GM12878 (cell line): ENCODE data around the gene RBM15. TPM values are rescaled to one million over a fixed set of nuclear protein-coding genes. Genes with fewer than 3 reads are reported as not detected.

Experiments used
- ATAC-seq: fragments of 200-7000 bp; cut with Tn5 transposase; 3 replicates; pipeline ENCODE4 v1.9.1; 2020; ENCODE audit warnings: mild to moderate bottlenecking, moderate library complexity
- BruUV-seq: library from RNA; stranded (reverse); fragments of 400-500 nt; replicated peaks from 2 replicates; lab custom pipeline; 2021; lab: Mats Ljungman, UMichigan
- CTCF ChIA-PET: fragments of 300-600 bp; sonication (Branson Sonifier 250); formaldehyde crosslinking; extraction: SDS; loops from one replicate; lab custom pipeline; 2021; ENCODE audit warnings: inconsistent platforms; lab: Yijun Ruan, JAX
- POLR2A ChIA-PET: fragments of 350-600 bp; formaldehyde crosslinking; extraction: SDS; loops from one replicate; lab custom pipeline; 2021; ENCODE audit warnings: inconsistent platforms; lab: Charles Lee
- RAD21 ChIA-PET: fragments of 300-600 bp; sonication (Branson Sonifier 250); formaldehyde crosslinking; loops from one replicate; lab custom pipeline; 2023; ENCODE audit warnings: antibody characterized with exemption; ENCODE audit not compliant: unreplicated experiment; lab: Charles Lee
- SMC1A ChIA-PET: fragments of 300-600 bp; sonication (Branson Sonifier 250); formaldehyde crosslinking; loops from one replicate; lab custom pipeline; 2023; ENCODE audit not compliant: unreplicated experiment, uncharacterized antibody; lab: Charles Lee
- DNase-seq: peaks from one replicate; pipeline ENCODE4 v3.0.0-alpha.2; 2011; ENCODE audit warnings: low read depth, low spot score
- FAIRE-seq: peaks from 3 replicates; lab custom pipeline; 2011; peaks lifted over from hg19 to GRCh38; lab: Jason Lieb, UNC
- H2AFZ ChIP-seq: 2 replicates; pipeline ENCODE4 v1.6.0; 2011; ENCODE audit warnings: low read depth, low read length, control low read depth; ENCODE audit not compliant: control insufficient read depth
- H3K27ac ChIP-seq: 2 replicates; pipeline ENCODE4 v1.5.1; 2011; ENCODE audit warnings: control low read depth; ENCODE audit not compliant: control insufficient read depth, insufficient read depth
- H3K27me3 ChIP-seq, 2 experiments: replicated peaks in 1 of 2; 2 replicates each; pipeline versions ENCODE4 v1.6.0 to v1.6.1; 2011; ENCODE audit warnings: low read length in 1 of 2; ENCODE audit not compliant: control insufficient read depth in 2 of 2, insufficient read depth in 2 of 2
- H3K36me3 ChIP-seq, 2 experiments: 2 replicates each; pipeline ENCODE4 v1.5.1; 2011; ENCODE audit warnings: low read length in 1 of 2; ENCODE audit not compliant: control insufficient read depth in 2 of 2, insufficient read depth in 2 of 2
- H3K4me1 ChIP-seq: 2 replicates; pipeline ENCODE4 v1.6.1; 2011; ENCODE audit warnings: mild to moderate bottlenecking, low read length, moderate library complexity, mixed read lengths; ENCODE audit not compliant: control insufficient read depth, insufficient read depth
- H3K4me2 ChIP-seq: 2 replicates; pipeline ENCODE4 v1.6.0; 2011; ENCODE audit warnings: control low read depth; ENCODE audit not compliant: control insufficient read depth, insufficient read depth
- H3K4me3 ChIP-seq: fragments of 200-600 bp; sonication (generic); 2 replicates; pipeline ENCODE4 v1.5.1; 2016
- H3K79me2 ChIP-seq: 2 replicates; pipeline ENCODE4 v1.6.0; 2011; ENCODE audit warnings: low read length; ENCODE audit not compliant: control insufficient read depth, insufficient read depth
- H3K9ac ChIP-seq: 2 replicates; pipeline ENCODE4 v1.8.0; 2011; ENCODE audit warnings: low read length, control low read depth, mixed read lengths; ENCODE audit not compliant: control insufficient read depth, insufficient read depth
- H3K9me3 ChIP-seq: replicated peaks from 3 replicates; pipeline ENCODE4 v1.5.1; 2011; ENCODE audit warnings: mild to moderate bottlenecking, low read length; ENCODE audit not compliant: control insufficient read depth, insufficient read depth
- H4K20me1 ChIP-seq: 2 replicates; pipeline ENCODE4 v1.6.0; 2011; ENCODE audit not compliant: control insufficient read depth, insufficient read depth
- ASH2L ChIP-seq: fragments of 300-600, 200-600 bp; sonication (generic); IDR thresholded peaks from 2 replicates; pipeline ENCODE4 v1.6.1; 2017; ENCODE audit warnings: low read depth, mild to moderate bottlenecking, borderline replicate concordance
- BCL11A ChIP-seq: IDR thresholded peaks from 2 replicates; pipeline ENCODE4 v1.6.1; 2011; ENCODE audit warnings: low read depth, low read length
- BMI1 ChIP-seq: fragments of 450-650 bp; IDR thresholded peaks from 2 replicates; pipeline ENCODE4 v1.6.1; 2016; ENCODE audit warnings: mild to moderate bottlenecking, moderate library complexity, borderline replicate concordance
- CBFB ChIP-seq: IDR thresholded peaks from 2 replicates; pipeline ENCODE4 v1.6.1; 2016; ENCODE audit warnings: antibody characterized with exemption, low read depth
- CEBPZ ChIP-seq: fragments of 150-350 bp; IDR thresholded peaks from 2 replicates; pipeline ENCODE4 v1.6.1; 2016; ENCODE audit warnings: low read depth, low read length
- IRF3 ChIP-seq: fragments of 450-650 bp; IDR thresholded peaks from 2 replicates; pipeline ENCODE4 v1.6.1; 2014; ENCODE audit warnings: mild to moderate bottlenecking
- MEF2B ChIP-seq: fragments of 450-650 bp; IDR thresholded peaks from 2 replicates; pipeline ENCODE4 v1.6.1; 2018; ENCODE audit warnings: mild to moderate bottlenecking, moderate library complexity; ENCODE audit not compliant: partially characterized antibody, poor library complexity, severe bottlenecking
- POLR2AphosphoS5 ChIP-seq: IDR thresholded peaks from 2 replicates; pipeline ENCODE4 v1.6.1; 2011; ENCODE audit warnings: mild to moderate bottlenecking, low read length, inconsistent platforms
- PRDM15 ChIP-seq: fragments of 450-650 bp; formaldehyde crosslinking; IDR thresholded peaks from 2 replicates; pipeline ENCODE4 v1.4.0; 2020; ENCODE audit warnings: mild to moderate bottlenecking, moderate library complexity
- RAD21 ChIP-seq: IDR thresholded peaks from 2 replicates; pipeline ENCODE4 v1.6.1; 2011; ENCODE audit warnings: mild to moderate bottlenecking, low read depth, low read length, moderate library complexity; ENCODE audit not compliant: insufficient read depth
- RELA ChIP-seq: fragments of 450-650 bp; IDR thresholded peaks from 2 replicates; pipeline ENCODE4 v1.8.0; 2014; ENCODE audit warnings: borderline replicate concordance; ENCODE audit not compliant: partially characterized antibody
- SPI1 ChIP-seq: IDR thresholded peaks from 2 replicates; pipeline ENCODE4 v1.6.1; 2011; ENCODE audit warnings: low read depth, mild to moderate bottlenecking, low read length, moderate library complexity, borderline replicate concordance; ENCODE audit not compliant: insufficient read depth
- SUPT20H ChIP-seq: IDR thresholded peaks from 2 replicates; pipeline ENCODE4 v1.6.1; 2011; ENCODE audit warnings: low read depth, mild to moderate bottlenecking, low read length, moderate library complexity, borderline replicate concordance; ENCODE audit not compliant: control insufficient read depth
- ZBED1 ChIP-seq: IDR thresholded peaks from 2 replicates; pipeline ENCODE4 v1.6.1; 2016; ENCODE audit warnings: borderline replicate concordance
- WGBS: methylation state at CpG from one replicate; pipeline ENCODE4 v1.1.6; 2016; ENCODE audit warnings: low lambda C conversion rate; ENCODE audit not compliant: insufficient replicate concordance, insufficient coverage; ENCODE audit errors: missing lambda C conversion rate; 5-methylcytosine and 5-hydroxymethylcytosine counted together
- in situ Hi-C: fragments of 300-500 bp; cut with MboI; formaldehyde crosslinking; loops from 9 replicates; pipeline ENCODE4 v1.14.3; 2018; ENCODE audit warnings: mixed read lengths
- intact Hi-C: fragments of 100-400 bp; cut with micrococcal nuclease; formaldehyde crosslinking; loops from one replicate; pipeline ENCODE4 v1.14.2; 2022; ENCODE audit not compliant: unreplicated experiment
- polyA plus RNA-seq, 11 experiments: library from polyadenylated mRNA; depleted of rRNA in 4 of 11; unstranded in 6 of 11; stranded (reverse) in 5 of 11; fragments of >200 nt; fragmentation: Nextera tagmentation in 4 of 11; fragmentation: Illumina TruSeq in 1 of 11; extraction: Ambion mirVana in 4 of 11; extraction: Trizol in 1 of 11; gene quantifications; 1 replicate in 1 of 11; 2 replicates in 10 of 11; pipeline versions ENCODE4 v1.2.1 to v1.2.3, GENCODE V29; 2011 to 2016; ENCODE audit warnings: inconsistent platforms in 2 of 11, missing spikeins in 2 of 11, low read depth in 1 of 11
- total RNA-seq, 4 experiments: library from RNA; depleted of rRNA in 3 of 4; stranded (reverse); fragments of >200 nt in 3 of 4; fragmentation: Illumina TruSeq in 1 of 4; extraction: Trizol in 1 of 4; gene quantifications; 2 replicates each; pipeline versions ENCODE4 v1.2.1 to v1.2.3, GENCODE V29; 2013 to 2021

Gene RBM15
- total and polyA plus RNA-seq, 10 of the 15 experiments (the other 5 are each of a cell fraction or from before 2014, with no cell fraction given): 3.1 to 63.2 (median 26.7) TPM

GRCh38 chr1:110300412-110301085 lies 38.6 kb upstream of the RBM15 start (continued):
- TF ChIP-seq PRDM15 (CRISPR knock-in tag) (no peak), ASH2L (no peak), RELA (no peak)

- H4K20me1 ChIP-seq: no peaks in the 10 kb centered on the region
- no peak overlapping the region for H3K4me3 ChIP-seq
- FAIRE-seq: no peak
- 21% methylated on average over 3 of the region's 3 CpGs for WGBS
- H2AFZ ChIP-seq: no peak overlapping the region
- no peak for DNase-seq
- no TSS peak for BruUV-seq
- H3K79me2 ChIP-seq: no peaks in the 10 kb centered on the region
- CTCF ChIA-PET: interaction anchor here (1.4 to 17.1 kb wide), 4 partner anchors 10 to 106 kb away, joined by 6 to 753 read pairs (median 8); partner anchors contain the start of gene KCNC4
- no peak for ATAC-seq
- SMC1A ChIA-PET: interaction anchor here (22.8 kb wide), 1 partner anchor 94 kb away, joined by 524 read pairs; the partner anchor contains the start of gene KCNC4
- in situ Hi-C loops (no loop called here), intact Hi-C loops (no loop called here)
- no peaks in the 10 kb centered on the region for H3K36me3 ChIP-seq
- RAD21 ChIA-PET: interaction anchor here (1.6 kb wide), 1 partner anchor 95 kb away, joined by 8 read pairs; no protein-coding TSS in a partner anchor
- H3K9me3 ChIP-seq: no peaks in the 10 kb centered on the region
- POLR2A ChIA-PET: no interaction called here
- H3K27ac ChIP-seq: no peak overlapping the region
- H3K9ac ChIP-seq: no peak overlapping the region
- H3K4me1 ChIP-seq: no peaks in the 10 kb centered on the region
- no peak overlapping the region for H3K4me2 ChIP-seq
- H3K27me3 ChIP-seq: no peaks in the 10 kb centered on the region; a peak in 1 of 4 replicates
- no peak for TF ChIP-seq CEBPZ
- no peak for TF ChIP-seq ZBED1
- no peak for TF ChIP-seq POLR2AphosphoS5
- TF ChIP-seq SPI1: no peak
- TF ChIP-seq CBFB: no peak
- no peak for TF ChIP-seq RAD21
- no peak for TF ChIP-seq MEF2B
- no peak for TF ChIP-seq BMI1
- no peak for TF ChIP-seq SUPT20H
- TF ChIP-seq BCL11A: no peak
- TF ChIP-seq IRF3: no peak
These were observed 36.3 kb upstream of the RBM15 start for GRCh38 chr1:110302836-110303235.
